ENCODE data around the gene SCAP.
"Not testable (repeated sequence)": the region's sequence is repeated elsewhere in the genome, so short reads cannot be mapped to it uniquely, and the experiment has no call there.

The SCAP gene

DNA sequence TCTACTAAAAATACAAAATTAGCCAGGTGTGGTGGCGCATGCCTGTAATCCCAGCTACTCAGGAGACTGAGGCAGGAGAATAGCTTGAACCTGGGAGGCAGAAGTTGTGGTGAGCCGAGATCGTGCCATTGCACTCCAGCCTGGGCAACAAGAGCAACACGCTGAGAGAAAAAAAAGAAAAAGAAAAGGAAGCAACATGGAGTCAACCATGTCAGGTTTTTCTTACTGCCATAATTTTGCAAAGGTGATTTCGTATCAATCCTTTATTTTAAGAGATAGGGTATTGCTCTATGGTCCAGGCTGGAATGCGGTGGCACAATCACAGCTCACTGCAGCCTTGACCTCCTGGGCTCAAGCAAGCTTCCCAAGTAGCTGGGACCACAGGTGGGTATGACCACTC, 4.5 kb upstream of the SCAP start:
- not testable (repeated sequence) for DNase-seq (ENCODE audit: low read depth)

DNA sequence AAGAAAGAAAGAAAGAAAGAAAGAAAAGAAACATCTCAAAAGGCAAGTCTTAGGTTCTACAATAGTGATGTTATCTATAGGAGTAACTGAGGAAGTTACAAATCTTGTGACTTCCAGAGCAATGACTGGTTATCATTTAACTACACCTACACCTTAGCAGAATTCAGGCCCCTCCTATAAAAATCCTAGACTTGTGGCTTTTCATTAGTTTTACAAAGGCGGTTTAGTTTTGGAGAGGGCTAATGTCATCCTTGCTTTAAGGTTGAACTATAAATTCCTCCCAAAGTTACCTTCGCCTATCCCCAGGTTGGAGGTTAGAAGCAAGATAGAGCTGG, 4.1 kb upstream of the SCAP start:
- no peak for DNase-seq (ENCODE audit: low read depth)

DNA sequence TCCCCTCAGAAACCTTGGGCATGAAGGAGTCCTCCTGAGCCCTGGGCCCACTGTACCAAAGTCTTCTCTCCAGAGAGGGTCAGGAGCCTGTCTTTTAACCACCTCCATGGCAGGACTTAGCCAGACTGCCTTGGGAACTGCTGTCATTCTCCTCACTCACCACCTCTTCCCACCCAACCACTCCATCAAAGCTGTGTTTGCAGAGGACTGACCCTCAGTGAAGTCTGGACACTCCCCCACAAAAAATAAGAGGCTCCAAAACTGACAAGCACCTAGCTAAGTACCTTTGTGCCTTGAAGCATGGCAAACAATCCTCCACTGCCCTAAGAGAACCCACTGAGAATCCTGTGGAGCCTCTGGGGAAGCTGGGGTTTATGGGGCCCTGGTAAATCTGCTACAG, 2.3 kb upstream of the SCAP start:
- no peak for DNase-seq (ENCODE audit: low read depth)

DNA sequence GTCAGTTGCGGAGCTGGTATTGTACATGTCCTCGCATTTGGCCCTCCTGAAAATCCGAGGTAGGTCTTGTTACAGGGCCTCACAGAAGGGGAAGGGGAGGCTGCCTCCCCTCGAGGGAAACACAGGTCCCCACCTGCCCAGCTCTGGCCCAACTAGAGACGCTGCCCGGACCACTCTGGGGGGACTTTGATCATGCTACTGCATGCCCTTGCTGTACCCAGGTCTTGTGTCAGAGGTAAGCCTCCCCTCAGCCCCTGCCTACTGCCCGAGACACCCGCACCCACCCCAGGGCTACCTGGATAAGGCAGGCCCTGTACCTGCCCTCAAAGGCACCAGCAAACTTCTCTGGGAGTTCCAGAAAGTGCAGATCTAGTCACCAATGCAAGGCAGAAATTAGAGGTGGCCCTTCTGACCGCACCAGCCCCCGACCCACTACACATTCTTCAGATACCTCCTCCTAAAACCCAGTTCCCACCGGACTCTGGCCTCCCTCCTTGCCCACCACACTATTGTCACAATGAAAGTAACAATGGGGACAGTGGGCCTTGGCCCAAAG, 981 bp upstream of the SCAP start:
- DNase-seq (ENCODE audit: low read depth), result no peak

DNA sequence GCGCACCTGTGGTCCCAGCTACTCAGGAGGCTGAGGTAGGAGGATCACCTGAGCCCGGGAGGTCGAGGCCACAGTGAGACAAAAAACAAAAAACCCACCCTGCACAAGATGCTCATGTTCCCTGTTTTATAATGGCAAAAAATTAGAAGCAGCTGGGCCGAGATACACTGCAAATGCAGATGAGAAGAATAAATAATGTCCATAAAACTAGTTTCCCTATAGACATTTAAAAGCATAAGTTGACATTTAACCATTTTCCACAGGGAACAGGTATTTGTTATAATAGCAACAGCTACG, 537 bp upstream of the SCAP start:
- no peak for DNase-seq (ENCODE audit: low read depth)

DNA sequence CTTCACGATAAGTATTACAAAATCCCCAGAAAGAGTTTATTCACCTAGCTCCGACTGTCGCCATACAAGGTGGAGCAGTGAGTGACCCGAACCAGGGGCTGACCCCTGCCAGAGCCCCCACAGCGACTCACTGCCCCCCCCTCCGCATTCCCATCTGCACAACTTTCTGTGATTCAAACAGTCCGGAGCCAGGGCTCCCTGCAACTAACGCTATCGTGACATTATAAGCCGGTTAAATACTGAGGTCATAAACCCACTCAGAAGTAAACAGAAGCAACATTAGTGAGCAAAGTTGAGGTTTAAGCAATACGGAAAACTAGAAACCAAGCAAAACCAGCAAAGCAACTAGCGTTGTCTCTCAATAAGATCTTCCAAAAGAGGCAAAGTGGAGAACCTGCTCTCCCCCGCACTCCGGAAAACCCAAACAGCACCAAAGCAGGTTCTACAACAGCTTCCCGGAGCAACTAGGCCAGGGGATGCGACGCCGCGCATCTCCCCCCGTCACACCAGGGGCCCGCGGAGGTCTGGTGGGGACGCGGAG, 642 bp downstream of the SCAP start:
- DNase-seq (ENCODE audit: low read depth), result no peak

DNA sequence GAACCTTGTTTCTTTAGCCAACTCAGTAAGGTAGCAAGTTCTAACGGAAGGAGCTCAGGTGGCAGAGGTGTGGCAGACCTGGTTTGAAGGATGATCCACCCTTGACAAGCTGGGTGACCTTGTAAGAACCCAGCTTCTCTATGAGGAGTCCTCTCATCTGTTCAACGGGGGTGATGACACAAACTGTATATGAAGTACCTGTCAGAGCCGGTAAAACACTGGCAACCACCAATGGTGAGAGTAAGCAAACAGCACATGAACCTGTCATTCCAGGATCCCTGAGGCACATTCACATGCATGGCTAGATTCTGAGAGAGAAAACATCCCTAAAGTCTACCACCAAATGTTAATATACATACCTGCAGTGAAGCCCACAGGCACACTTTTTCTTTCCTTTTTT, 2.4 kb downstream of the SCAP start:
- DNase-seq (ENCODE audit: low read depth), result no peak

DNA sequence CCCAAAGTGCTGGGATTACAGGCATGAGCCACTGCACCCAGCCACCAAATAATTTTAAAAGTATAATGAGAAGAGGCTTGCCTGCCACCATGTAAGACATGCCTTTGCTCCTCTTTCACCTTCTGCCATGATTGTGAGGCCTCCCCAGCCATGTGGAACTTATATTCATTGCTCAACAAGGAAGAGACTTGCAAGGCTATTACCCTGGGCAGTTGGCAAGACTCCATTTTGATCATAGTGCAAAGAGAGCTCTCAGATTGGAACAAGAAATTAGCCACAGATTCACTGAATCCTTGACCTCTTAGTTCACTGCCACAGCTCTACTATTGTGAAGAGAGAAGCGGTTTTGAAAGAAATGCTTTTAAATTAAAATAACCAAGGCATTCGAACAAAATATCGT, 6.1 kb downstream of the SCAP start:
- no peak for DNase-seq (ENCODE audit: low read depth)

DNA sequence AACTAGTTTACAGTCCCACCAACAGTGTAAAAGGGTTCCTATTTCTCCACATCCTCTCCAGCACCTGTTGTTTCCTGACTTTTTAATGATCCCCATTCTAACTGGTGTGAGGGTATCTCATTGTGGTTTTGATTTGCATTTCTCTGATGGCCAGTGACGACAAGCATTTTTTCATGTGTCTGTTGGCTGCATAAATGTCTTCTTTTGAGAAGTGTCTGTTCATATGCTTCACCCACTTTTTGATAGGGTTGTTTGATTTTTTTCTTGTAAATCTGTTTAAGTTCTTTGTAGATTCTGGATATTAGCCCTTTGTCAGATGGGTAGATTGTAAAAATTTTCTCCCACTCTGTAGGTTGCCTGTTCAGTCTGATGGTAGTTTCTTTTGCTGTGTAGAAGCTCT, 7.4 kb downstream of the SCAP start:
- not testable (repeated sequence) for DNase-seq (ENCODE audit: low read depth)

DNA sequence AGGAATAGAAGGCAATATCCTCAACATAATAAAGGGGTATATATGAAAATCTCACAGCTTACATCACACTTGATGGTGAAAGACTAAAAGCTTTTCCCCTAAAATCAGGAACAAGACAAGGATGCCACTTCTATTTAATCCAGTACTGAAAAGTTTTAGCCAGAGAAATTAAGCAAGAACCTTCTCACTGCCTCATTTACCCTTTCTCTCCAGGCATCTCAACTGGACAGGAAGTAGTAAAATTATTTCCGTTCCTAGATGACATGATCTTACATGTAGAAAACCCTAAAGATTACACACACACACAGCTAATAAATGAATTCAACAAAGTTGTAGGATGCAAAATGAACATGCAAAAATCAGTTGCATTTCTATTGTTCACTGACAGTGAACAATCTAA, 11.2 kb downstream of the SCAP start:
- DNase-seq (ENCODE audit: low read depth), result no peak

DNA sequence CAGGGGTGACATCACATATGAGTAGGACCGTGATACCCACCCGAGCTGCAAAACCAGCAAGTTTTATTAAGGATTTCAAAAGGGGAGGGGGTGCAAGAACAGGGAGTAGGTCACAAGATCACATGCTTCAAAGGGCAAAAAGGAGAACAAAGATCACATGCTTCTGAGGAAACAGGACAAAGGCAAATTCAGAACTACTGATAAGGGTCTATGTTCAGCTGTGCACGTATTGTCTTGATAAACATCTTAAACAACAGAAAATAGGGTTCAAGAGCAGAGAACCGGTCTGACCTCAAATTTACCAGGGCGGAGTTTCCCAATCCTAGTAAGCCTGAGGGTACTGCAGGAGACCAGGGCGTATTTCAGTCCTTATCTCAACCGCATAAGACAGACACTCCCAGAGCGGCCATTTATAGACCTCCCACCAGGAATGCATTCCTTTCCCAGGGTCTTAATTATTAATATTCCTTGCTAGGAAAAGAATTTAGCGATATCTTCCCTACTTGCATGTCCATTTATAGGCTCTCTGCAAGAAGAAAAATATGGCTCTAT, 16.1 kb downstream of the SCAP start:
- not testable (repeated sequence) for DNase-seq (ENCODE audit: low read depth)

DNA sequence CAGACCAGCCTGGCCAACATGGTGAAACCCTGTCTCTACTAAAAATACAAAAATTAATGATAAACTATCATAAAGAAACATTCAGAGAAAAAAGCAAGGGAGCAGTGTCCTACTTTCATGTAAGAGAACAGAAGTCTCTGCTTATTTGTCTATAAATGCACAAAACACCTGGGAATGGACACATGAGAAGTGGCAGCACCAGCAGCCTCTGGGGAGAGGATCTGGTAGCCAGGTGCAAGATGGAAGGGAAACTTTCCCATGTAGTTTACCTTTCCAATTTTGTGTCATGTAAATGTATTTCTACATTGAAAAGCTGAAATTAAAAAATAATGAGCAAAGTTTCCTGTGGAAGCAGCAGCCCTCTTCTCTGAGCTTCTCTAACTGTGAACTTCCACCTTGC, 18.8 kb downstream of the SCAP start:
- no peak for DNase-seq (ENCODE audit: low read depth)

DNA sequence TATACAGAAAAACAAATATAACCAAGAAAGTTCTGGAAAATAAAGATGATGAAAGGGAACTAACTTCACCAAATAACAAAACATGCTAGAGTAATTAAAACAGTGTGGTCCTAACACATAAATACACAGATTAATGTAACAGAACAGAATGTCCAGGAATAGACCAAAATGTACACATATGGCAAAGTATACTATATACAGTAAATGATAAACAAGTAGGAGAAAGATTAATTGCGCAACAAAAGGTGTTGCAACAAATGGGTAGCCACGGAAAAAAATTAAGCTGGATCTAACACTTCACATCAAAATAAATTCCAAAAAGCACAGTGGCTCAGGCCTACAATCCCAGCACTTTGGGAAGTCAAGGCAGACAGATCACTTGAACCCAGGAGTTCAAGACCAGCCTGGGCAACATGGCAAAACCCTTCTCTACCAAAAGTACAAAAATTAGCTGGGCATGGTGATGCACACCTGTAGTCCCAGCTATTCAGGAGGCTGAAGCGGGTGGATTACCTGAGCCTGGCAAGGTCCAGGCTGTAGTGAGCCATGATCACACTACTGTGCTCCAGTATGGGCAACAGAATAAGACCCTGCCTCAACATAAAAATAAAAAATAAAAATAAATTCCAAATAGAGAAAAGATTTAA, 19.8 kb downstream of the SCAP start:
- DNase-seq (ENCODE audit: low read depth), result no peak

DNA sequence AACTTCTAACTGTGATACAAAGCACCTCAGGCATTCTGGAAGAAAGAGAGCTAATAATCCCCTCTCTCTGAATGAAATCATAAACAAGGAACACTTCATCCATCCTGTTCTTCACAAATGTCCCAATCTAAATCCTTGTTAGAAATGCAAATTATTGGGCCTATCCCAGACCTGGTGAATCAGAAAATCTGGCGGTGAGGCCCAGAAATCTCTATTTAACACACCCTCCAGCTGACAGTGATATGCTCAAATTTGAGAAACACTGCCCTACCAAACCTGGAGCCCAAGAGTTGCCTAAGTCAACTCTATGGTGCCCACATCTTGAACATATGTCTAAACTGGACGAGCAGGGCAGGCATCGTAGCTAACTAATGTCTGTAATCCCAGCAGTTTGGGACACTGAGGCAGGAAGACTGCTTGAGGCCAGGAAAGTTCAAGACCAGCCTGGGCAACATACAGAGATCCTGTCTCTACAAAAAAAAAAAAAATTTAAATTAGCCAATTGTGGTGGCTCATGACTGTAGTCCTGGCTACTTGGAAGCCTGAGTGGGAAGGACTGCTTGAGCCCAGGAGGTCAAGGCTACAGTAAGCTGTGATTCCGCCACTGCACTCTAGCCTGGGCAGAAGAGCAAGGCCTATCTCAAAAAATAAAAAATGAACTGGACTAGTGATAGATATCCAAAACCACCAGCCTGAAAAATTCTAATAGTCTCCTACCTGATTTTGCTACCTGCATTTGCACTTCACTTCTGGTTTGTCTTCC, 23.1 kb downstream of the SCAP start:
- no peak for DNase-seq (ENCODE audit: low read depth)

DNA sequence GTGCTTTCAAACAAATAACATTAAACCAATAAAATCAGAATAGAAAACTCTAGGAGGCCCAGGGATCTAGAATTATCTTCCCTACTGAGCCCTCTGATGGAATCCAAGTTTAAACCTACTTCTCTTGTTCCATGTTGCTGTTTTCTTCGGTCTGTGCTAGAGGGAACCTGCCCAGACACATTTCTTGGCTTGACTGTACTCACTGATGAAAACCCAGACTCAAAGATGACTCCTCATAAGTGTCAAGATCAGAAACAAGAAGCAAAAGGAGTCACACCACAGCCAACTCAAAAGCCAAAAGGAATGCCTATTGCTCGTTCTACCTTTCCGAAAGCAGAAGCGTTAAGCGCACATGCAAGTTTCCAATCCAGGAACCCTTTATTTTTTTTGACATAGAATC, 31.6 kb downstream of the SCAP start:
- DNase-seq (ENCODE audit: low read depth), result no peak

DNA sequence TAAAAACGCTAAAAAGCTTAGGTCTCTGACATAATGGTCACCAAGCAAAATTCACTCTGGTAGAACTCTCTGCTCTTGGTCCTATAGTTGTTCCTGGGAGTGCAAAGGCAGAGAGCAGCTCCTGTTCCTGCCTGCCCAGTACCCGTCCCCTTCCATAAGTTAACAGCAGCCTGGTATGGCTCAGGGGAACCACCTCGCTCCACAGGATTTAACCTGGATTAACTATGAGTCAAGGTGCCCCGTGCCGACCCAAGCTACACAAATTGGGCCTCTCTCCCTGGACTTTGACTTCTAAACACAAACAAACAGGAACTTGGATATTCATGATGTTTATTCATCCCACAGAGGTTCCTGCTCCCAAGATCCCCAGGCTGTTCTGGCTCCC, 32.1 kb downstream of the SCAP start:
- no peak for DNase-seq (ENCODE audit: low read depth)

DNA sequence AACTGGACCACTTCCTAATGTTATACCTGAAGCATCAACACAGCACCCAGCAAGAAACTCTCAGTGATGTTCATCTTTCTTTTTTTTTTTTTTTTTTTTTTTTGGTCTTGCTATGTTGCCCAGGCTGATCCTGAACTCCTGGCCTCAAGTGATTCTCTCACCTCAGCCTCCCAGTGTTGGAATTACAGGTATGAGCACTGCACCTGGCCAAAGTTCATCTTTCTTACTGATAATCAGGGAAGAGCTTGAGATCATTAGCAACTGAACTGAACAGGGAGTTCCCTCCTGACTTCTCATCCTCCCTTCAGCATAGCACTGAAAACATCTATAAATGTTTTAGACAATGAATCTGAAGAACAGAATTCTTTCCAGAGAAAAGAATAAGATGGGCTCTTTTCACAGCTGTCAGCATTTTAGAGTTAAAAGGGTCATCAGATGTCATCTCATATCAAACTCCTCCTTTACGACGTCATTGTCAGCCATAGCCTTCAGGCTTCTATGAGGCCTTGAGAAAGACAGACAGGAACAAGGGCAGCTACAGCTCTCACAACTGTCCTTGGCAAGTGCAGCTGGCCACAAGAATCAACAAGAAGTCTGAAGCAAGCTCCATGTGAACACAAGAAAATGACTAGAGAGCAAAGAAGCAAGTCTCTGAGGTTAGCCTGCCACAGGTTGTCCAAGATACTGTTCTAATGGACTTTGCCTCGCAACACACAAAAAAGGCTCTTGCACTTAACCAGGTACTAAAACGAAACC, 33.8 kb downstream of the SCAP start:
- no peak for DNase-seq (ENCODE audit: low read depth)

DNA sequence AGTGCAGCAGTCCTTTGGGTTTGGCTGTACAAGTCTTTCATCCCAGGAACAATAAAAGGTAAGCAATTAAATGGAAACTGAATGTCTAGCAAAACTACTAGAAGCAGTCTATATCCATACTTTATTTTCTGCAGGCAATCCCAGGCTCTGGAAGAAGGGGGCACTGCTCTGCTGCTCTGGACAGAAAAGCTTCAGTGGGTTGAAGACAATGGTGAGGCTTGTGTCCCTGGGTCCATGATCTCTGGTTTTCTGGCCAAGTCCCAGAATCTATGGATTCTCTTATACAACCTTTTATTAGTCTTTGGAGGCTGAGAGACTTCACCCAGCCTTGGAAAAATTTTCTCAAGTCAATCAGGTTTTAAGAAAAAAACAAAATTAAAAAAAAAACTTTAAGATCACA, 35.6 kb downstream of the SCAP start:
- no peak for DNase-seq (ENCODE audit: low read depth)

DNA sequence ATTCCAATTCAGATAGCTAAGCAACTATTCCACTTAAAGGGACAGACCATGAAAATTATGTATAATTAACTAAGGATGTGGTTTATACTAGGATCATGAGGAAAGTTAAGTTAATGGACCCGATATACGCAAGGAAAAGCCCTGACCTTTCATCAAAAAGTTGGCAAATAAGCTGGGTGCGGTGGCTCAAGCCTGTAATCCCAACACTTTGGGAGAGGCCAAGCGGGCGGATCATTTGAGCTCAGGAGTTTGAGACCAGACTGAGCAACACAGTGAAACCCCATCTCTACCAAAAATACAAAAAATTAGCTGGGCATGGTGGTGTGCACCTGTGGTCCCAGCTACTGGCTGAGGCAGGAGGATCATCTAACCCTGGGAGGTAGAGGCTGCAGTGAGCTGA, 39.6 kb downstream of the SCAP start:
- DNase-seq (ENCODE audit: low read depth), result no peak

DNA sequence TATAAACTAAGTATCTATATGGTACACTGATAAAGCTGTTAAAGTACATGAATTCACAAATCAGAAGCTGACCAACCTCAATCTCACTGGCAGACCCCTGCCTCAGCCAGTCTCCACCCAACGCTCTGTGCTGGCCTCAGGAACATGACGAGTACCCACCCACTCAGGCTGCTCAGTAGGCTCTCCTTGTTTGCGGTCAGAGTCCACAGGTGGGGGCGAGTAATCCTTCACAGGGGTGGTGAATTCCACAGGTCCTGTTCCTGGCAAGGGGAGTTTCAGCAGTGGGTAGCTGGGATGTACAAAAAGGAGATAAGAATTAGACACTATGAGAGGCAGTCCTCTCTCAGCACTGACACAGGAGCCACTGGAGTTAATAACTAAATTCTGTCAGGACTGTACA, 40.9 kb downstream of the SCAP start:
- DNase-seq (ENCODE audit: low read depth), result no peak

DNA sequence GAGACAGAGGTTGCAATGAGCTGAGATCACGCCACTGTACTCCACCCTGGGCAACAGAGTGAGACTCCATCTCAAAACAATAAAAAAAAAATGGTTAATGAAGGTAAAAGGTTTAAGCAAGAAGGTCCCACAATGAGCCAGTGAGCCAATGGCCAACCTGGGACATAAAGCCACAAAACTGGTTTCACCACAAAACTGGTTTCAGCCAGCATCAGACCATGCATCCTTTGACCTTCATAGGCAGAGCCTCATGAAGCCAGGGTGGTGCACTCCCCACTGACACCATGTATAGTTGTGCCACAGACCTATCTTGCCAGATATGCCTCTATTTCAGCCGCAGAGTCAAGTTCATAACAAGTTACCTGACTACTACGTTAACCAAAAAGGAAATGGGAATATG, 41.9 kb downstream of the SCAP start:
- no peak for DNase-seq (ENCODE audit: low read depth)

DNA sequence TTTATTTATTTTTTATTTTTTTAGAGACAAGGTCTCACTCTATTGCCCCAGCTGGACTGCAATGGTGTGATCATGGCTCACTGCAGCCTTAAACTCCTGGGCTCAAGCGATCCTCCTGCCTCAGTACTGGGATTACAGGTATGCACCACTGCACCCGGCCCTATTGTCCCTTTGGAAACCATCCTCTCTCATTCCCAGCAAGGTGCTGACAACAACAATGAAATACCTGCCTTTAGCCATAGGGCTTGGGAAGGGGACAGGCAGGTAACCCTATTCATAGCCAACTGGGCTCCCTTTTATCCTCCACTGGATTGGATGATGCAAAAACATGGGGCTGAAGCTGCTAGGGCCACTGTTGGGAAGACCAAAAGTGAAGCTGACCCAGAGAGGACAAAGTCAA, 43.1 kb downstream of the SCAP start:
- no peak for DNase-seq (ENCODE audit: low read depth)

DNA sequence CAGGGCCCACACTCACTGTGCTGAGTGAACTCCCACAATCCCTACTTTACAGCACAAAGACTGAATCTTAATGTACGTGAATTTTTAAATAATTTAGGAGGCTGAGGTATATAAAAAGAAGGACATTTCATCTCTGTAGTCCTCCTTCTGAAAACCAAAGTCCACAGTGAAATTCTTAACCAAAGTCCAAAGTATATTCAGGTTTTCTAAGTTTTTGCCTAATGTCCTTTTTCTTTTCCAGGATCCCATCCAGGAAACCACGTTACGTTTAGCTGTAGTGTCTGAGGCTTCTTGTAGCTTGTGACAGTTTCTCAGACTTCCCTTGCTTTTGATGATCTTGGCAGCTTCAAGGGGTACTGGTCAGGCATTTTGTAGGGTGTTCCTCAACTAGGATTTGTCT, 44.5 kb downstream of the SCAP start:
- no peak for DNase-seq (ENCODE audit: low read depth)

Measured in stimulated activated CD8-positive, alpha-beta memory T cell treated with anti-CD3 and anti-CD28 coated beads, Interleukin-15, amount 100 ng/mL, for 1 hour (primary cell).